BE2C (cell line): Measurements from ENCODE around the gene CCDC33.

Source experiments
- DNase-seq: peaks from one replicate; pipeline ENCODE4 v3.0.0-alpha.2; 2020
- H3K27me3 ChIP-seq: fragments of 250-450 bp; sonication (Bioruptor Pico); 2 replicates; pipeline ENCODE4 v1.5.1; 2020; ENCODE audit warnings: mild to moderate bottlenecking
- H3K36me3 ChIP-seq: fragments of 250-450 bp; sonication (Bioruptor Pico); 2 replicates; pipeline ENCODE4 v1.5.1; 2020; ENCODE audit warnings: mild to moderate bottlenecking
- H3K4me1 ChIP-seq: fragments of 250-450 bp; sonication (Bioruptor Pico); 2 replicates; pipeline ENCODE4 v1.5.1; 2020
- H3K4me3 ChIP-seq: 2 replicates; pipeline ENCODE4 v1.5.1; 2011; ENCODE audit warnings: low read depth, low read length
- H3K9me3 ChIP-seq: fragments of 250-450 bp; sonication (Bioruptor Pico); 2 replicates; pipeline ENCODE4 v1.5.1; 2020
- TF ChIP-seq, protein P1 (sequence below): IDR thresholded peaks from 2 replicates; pipeline ENCODE4 v1.5.1; 2012; ENCODE audit warnings: mild to moderate bottlenecking, low read depth, low read length

CCDC33 gene

DNA sequence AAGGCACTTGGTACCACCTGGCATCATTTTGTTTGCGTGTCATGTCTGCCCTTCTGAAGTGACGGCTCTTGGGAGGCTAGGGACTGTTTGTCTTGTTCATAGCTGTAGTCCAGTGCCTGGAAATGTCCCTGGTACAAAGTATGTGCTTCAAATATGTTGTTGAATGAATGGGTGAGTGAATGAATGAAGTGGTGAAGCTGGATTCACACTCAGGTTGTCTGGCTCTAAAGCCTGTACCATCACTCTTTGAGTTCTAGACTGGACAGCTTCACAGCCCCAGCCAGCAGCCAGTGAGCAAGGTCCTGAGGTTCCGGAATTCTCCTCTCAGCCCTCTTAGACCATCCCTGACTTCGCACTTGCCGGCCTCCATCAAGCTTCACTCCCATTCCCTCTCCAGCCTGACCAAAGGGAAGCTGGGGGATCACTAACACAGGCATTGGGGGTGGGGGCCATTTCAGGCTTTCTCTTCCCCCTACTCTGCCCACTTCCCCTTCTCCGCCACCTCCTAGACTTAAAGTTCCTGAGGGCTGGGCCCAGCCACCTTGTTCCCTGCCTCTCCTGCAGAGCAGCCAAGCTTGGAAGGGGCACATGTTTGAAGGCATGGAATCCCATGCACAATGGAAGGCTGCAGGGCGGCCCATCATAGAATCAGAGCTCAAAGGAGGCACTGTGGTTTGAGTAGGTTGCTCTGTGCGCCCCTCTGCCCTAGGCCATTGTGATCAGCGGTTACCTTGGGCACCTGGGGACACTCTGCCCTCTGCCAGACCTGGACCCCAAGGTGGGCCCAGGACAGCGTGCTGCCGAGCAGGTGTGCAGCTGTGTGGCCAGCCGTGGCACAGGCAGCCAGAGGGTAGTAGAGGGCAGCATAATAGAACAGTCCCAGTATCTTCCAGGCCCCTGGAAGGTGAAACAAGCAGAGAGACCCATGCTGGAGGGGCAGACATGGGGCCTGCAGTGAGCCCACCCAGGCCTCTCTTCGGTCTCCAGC lies 41.3 kb upstream of the CCDC33 start:
- DNase-seq: no peak
- Histone ChIP-seq H3K9me3 (no peaks in the 10 kb centered on the region), H3K27me3 (no peaks in the 10 kb centered on the region), H3K36me3 (peaks cover 96% of the 10 kb centered on the region), H3K4me3 (no peak overlapping the region), H3K4me1 (peaks cover 66% of the 10 kb centered on the region)
- TF ChIP-seq, protein P1, sequence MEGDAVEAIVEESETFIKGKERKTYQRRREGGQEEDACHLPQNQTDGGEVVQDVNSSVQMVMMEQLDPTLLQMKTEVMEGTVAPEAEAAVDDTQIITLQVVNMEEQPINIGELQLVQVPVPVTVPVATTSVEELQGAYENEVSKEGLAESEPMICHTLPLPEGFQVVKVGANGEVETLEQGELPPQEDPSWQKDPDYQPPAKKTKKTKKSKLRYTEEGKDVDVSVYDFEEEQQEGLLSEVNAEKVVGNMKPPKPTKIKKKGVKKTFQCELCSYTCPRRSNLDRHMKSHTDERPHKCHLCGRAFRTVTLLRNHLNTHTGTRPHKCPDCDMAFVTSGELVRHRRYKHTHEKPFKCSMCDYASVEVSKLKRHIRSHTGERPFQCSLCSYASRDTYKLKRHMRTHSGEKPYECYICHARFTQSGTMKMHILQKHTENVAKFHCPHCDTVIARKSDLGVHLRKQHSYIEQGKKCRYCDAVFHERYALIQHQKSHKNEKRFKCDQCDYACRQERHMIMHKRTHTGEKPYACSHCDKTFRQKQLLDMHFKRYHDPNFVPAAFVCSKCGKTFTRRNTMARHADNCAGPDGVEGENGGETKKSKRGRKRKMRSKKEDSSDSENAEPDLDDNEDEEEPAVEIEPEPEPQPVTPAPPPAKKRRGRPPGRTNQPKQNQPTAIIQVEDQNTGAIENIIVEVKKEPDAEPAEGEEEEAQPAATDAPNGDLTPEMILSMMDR: no peak

DNA sequence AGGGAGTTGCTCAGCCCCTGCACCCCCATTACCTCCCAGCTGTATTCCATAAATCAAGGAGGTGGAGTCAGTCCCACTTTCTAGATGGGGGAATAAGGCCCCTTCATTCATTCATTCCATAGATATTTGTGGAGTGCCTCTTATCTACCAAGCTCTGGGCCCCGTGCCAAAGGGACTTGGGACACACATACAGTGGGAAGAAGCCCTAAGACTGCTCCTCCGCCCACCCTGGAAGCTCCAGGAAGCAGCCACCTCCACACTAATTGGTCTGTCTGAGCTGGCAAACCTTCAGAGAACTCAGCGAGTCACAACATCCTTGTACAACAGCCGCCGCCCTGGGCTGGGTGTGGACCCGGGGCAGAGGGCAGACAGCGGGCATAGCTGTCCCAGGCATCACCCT lies 40.0 kb upstream of the CCDC33 start:
- DNase-seq: peak; percentile 88
- H3K4me3 ChIP-seq: peak overlapping the region; percentile 81; the same call in 1 of the 2 replicates
- H3K4me1 ChIP-seq: peaks cover 66% of the 10 kb centered on the region
- H3K9me3 ChIP-seq: no peaks in the 10 kb centered on the region
- TF ChIP-seq, protein P1: no peak
- peaks cover 97% of the 10 kb centered on the region for H3K36me3 ChIP-seq
- H3K27me3 ChIP-seq: no peaks in the 10 kb centered on the region

DNA sequence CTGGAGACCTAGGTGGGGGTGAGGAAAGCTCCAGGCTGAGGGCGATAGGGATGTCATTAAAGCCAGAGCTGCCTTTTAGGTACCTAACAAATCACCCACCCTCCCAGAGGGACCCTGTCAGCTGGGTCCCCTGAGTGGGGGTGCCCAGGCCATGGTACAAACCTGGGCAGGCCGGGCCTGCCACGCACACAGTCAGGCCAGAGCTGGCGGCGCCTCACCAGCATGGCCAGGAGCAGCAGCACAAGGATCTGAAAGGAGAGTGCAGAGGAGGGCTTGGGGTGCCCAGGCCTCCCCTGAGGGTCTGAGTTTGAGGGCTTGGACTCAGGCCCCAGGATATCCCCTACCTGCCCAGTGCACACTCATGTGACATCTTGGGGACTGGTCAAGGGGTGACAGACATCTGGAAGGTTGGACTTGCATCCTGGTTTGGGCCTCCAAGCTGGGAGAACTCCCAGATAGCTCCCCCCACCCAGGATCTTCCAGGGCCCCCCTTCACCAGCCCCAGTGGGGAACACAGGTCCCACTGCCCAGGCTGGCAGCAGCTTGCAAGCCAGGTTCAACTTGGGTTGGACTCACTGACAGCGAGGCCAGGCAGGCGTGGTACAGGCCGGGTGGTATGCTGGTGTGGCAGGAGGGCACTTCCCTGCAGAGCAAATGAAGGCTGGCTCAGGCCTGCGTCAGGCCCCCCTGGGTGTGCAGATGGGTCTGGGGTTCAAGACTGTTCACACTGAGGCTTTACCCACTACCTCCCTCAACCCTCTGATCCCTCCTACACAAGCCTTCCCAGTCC lies 38.8 kb upstream of the CCDC33 start:
- Histone ChIP-seq H3K9me3 (no peaks in the 10 kb centered on the region), H3K4me1 (peaks cover 54% of the 10 kb centered on the region)

DNA sequence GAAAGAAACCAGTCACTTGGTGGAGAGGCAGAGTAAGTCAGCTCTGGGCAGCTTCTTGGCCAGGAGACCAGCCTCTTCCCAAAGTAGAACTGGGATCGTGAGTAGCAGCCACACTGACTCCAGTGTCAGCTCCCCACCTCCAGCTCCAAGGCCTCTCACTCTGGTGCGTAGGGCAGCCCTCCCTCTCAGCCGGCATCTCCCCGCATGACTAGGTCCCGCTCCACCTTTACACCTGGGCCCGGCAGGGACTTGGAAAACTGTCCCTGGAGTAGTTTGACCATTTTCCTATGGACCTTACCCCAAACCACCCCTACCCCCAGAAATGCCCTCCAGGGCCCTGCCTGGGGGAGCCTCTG lies 36.9 kb upstream of the CCDC33 start:
- Histone ChIP-seq H3K4me1 (peaks cover 39% of the 10 kb centered on the region), H3K4me3 (peak overlapping the region; percentile 81), H3K9me3 (no peaks in the 10 kb centered on the region), H3K36me3 (peaks cover 73% of the 10 kb centered on the region), H3K27me3 (no peaks in the 10 kb centered on the region)
- TF ChIP-seq, protein P1: no peak
- DNase-seq: no peak

More for the DNA sequence above, 38.8 kb upstream of the CCDC33 start:
- no peak for DNase-seq
- Histone ChIP-seq H3K36me3 (peaks cover 89% of the 10 kb centered on the region), H3K4me3 (peak overlapping the region; percentile 81), H3K27me3 (no peaks in the 10 kb centered on the region)
- TF ChIP-seq, protein P1: no peak

DNA sequence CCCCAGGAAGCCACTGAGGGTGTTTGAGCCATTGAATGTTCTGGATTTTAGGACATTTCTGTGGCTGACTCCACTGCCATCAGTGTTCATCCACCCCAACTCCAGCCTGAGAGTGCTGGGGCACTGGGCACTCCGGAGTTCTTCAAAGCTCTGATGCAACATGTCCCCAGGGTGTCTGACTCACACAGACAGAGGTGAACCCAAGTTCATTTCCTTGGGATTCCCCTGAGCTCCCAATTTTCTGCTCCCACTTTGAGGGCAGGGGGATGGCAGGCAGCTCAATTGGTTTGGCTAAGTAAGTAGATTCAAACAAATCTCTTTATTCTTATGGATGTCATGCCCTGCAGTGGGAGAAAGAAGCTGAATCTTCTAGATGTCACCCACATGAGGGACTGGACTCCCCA lies 35.7 kb upstream of the CCDC33 start:
- TF ChIP-seq, protein P1: no peak
- Histone ChIP-seq H3K9me3 (no peaks in the 10 kb centered on the region), H3K27me3 (no peaks in the 10 kb centered on the region), H3K36me3 (peaks cover 67% of the 10 kb centered on the region), H3K4me3 (peak overlapping the region; percentile 81), H3K4me1 (peaks cover 39% of the 10 kb centered on the region)
- peak; percentile 64 for DNase-seq
